CD4-positive, alpha-beta T cell treated with Interleukin-4 for 1 hour (primary cell): ENCODE data around the gene CLDN9.
"Not testable (repeated sequence)": the region's sequence is repeated elsewhere in the genome, so short reads cannot be mapped to it uniquely, and the experiment has no call there.

Experiments
- DNase-seq, 2 donors: peaks; one replicate each; pipeline ENCODE4 v3.0.0-alpha.2; 2020 to 2022

The CLDN9 gene

GRCh38 chr16:3035972-3036725, 23.4 kb downstream of the CLDN9 start:
- DNase-seq: no peak

- no peak for DNase-seq
Observed at GRCh38 chr16:3036726-3037315, 24.1 kb downstream of the CLDN9 start, which contains the start of gene BICDL2. Gene BICDL2 (minus strand): TSS chr16:3036944. CDS start chr16:3035496, 1,448 bp downstream.

- no peak for DNase-seq
Observed at GRCh38 chr16:3038256-3038655, 25.5 kb downstream of the CLDN9 start.

GRCh38 chr16:3038896-3039295, 26.2 kb downstream of the CLDN9 start:
- no peak for DNase-seq

GRCh38 chr16:3042376-3042775, 29.7 kb downstream of the CLDN9 start:
- DNase-seq: no peak

DNA sequence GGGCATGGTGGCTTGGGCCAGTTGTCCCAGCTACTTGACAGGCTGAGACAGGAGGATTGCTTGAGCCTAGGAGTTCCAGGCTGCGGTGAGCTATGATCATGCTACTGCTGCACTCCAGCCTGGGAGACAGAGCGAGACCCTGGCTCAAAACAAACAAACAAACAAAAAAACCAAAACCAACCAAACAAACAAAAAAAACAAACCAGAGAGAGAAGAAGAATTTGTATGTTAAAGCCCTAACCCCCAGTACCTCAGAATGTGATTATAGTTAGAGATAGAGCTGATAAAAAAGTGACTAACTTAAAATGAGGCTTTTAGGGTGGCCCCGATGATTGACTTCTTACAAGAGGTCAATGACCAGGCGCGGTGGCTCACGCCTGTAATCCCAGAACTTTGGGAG, 32.0 kb downstream of the CLDN9 start:
- DNase-seq: no peak

GRCh38 chr16:3045758-3046640, 33.3 kb downstream of the CLDN9 start, which contains the start of gene MMP25:
Gene MMP25 (plus strand): TSS chr16:3046561. CDS start chr16:3046918, 357 bp downstream.
- no peak for DNase-seq

DNA sequence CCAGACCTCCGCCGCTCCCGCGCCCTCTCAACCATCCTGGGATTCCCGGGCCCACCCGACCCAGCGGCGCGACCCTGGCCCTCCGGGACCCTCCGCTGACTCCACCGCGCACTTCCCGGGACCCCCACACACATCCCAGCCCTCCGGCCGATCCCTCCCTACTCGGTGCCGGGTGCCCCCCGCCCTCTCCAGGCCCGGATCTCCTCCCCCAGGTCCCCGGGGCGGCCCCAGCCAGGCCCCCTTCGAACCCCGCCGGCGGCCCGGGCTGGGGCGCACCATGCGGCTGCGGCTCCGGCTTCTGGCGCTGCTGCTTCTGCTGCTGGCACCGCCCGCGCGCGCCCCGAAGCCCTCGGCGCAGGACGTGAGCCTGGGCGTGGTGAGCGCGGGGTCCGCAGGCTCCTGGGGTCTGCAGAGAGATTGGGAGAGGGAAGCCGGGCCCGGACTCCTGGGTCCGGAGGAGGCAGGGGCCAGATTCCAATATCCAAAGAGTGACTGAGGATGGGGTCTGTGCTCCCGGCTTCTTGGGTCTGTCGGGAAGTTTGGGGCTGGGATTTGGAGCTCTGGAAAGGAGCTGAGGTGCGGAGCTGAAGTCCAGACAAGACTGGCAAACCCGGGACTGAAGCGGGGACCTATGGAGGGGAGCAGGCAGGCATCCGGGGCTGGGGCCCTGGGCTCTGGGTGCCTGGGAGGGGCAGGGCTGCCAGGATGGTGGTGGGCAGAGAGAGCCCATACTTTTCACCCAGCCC, 34.1 kb downstream of the CLDN9 start:
- DNase-seq: no peak

DNA sequence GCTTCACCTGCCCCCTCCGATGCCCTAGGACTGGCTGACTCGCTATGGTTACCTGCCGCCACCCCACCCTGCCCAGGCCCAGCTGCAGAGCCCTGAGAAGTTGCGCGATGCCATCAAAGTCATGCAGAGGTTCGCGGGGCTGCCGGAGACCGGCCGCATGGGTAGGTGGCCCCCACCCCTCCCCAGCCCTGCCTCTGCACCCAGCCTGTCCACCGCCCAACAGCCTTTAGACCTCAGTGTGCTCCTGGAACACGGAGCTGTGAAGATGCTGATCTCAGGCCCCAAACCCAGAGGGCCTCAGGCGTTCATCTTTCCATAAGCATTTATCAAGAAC, 34.6 kb downstream of the CLDN9 start:
- no peak for DNase-seq

- no peak for DNase-seq
Observed at GRCh38 chr16:3049921-3050481, 37.3 kb downstream of the CLDN9 start.

GRCh38 chr16:3050487-3050886, 37.8 kb downstream of the CLDN9 start:
- no peak for DNase-seq

- DNase-seq: no peak
Observed at GRCh38 chr16:3051009-3051408, 38.3 kb downstream of the CLDN9 start.

- DNase-seq: no peak
Observed at GRCh38 chr16:3051494-3051893, 38.8 kb downstream of the CLDN9 start.

- DNase-seq: not testable (repeated sequence)
Observed at GRCh38 chr16:3052571-3053329, 40.0 kb downstream of the CLDN9 start.

- not testable (repeated sequence) for DNase-seq
Observed at GRCh38 chr16:3053330-3053710, 40.6 kb downstream of the CLDN9 start.

- DNase-seq: no peak
Observed at GRCh38 chr16:3054965-3055733, 42.4 kb downstream of the CLDN9 start.

GRCh38 chr16:3055734-3056115, 43.0 kb downstream of the CLDN9 start:
- not testable (repeated sequence) for DNase-seq

DNA sequence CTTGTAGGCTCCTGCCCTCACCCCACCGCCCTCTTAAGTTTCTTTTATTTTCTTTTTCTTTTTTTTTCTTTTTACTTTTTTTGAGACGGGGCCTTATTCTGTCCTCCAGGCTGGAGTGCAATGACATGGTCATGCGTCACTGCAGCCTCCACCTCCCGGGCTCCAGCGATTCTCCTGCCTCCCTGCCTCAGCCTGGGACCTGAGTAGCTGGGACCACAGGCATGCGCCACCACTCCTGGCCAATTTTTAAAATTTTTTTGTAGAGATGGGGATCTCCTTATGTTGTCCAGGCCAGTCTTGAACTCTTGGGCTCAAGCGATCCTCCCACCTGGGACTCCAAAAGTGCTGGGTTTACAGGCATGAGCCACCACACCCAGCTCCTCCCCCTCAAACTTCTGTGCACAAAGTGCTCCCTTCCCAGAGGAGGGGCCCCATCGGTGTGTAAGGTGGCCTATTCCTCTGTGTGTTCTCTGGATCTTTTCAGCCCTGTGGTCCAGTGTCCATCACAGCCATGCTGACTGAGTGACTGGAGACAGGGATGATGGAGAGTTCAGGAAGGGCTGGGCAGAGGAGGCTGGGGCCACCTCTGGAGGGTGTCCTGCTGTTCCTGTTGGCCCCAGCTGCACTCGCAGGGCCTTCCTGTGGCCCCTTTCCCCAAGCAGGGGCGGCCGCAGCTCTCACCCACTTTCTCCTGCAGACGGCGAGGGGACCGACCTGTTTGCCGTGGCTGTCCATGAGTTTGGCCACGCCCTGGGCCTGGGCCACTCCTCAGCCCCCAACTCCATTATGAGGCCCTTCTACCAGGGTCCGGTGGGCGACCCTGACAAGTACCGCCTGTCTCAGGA, 43.8 kb downstream of the CLDN9 start:
- no peak for DNase-seq

DNA sequence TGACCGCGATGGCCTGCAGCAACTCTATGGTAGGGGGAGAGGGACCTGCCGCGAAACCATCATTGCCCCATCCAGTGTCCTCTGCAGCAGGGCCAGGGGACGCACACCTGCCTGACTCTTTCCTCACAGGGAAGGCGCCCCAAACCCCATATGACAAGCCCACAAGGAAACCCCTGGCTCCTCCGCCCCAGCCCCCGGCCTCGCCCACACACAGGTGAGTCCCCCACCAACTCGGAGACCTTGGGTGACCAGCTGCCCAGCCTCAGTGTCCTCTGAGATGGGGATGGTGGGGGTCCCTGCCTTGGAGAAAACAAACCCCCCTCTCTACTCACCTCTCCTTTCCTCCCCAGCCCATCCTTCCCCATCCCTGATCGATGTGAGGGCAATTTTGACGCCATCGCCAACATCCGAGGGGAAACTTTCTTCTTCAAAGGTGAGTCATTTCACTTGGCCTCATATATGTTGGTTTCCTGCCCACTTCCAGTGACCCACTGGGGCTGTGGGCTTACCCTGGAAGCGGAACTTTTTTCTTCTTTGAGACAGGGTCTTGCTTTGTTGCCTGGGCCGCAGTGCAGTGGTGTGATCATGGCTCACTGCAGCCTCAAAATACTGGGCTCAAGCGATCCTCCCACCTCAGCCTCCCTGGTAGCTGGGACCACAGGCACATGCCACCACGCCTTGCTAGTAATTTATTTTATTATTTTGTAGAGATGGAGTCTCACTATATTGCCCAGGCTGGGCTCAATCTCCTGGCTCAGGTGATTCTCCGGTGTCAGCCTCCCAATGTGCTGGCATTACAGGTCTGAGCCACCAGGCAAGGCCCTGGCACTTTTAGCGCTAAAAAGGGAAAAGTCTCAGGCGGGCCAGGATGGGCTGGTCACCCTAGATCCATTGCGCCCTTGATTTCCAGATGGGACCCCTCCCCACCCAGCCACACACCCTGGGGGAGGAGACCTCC, 44.7 kb downstream of the CLDN9 start:
- no peak for DNase-seq
